Kidney tubule cell (primary cell): Measurements from ENCODE around the gene PCDHB16.

Source experiments
- DNase-seq: peaks from one replicate; pipeline ENCODE4 v3.0.0-alpha.2; 2018; ENCODE audit warnings: low spot score

Gene PCDHB16

GRCh38 chr5:141234109-141234667, 52.0 kb downstream of the PCDHB16 start:
- no peak for DNase-seq
